GM12878 (cell line): ENCODE measurements around the gene PARD6A. TPM values are rescaled to one million over a fixed set of nuclear protein-coding genes. Genes with fewer than 3 reads are reported as not detected.

Experiments
- ATAC-seq: fragments of 200-7000 bp; cut with Tn5 transposase; 3 replicates; pipeline ENCODE4 v1.9.1; 2020; ENCODE audit warnings: mild to moderate bottlenecking, moderate library complexity
- BruUV-seq: library from RNA; stranded (reverse); fragments of 400-500 nt; replicated peaks from 2 replicates; lab custom pipeline; 2021; lab: Mats Ljungman, UMichigan
- CTCF ChIA-PET: fragments of 300-600 bp; sonication (Branson Sonifier 250); formaldehyde crosslinking; extraction: SDS; loops from one replicate; lab custom pipeline; 2021; ENCODE audit warnings: inconsistent platforms; lab: Yijun Ruan, JAX
- POLR2A ChIA-PET: fragments of 350-600 bp; formaldehyde crosslinking; extraction: SDS; loops from one replicate; lab custom pipeline; 2021; ENCODE audit warnings: inconsistent platforms; lab: Charles Lee
- RAD21 ChIA-PET: fragments of 300-600 bp; sonication (Branson Sonifier 250); formaldehyde crosslinking; loops from one replicate; lab custom pipeline; 2023; ENCODE audit warnings: antibody characterized with exemption; ENCODE audit not compliant: unreplicated experiment; lab: Charles Lee
- SMC1A ChIA-PET: fragments of 300-600 bp; sonication (Branson Sonifier 250); formaldehyde crosslinking; loops from one replicate; lab custom pipeline; 2023; ENCODE audit not compliant: unreplicated experiment, uncharacterized antibody; lab: Charles Lee
- DNase-seq: peaks from one replicate; pipeline ENCODE4 v3.0.0-alpha.2; 2011; ENCODE audit warnings: low read depth, low spot score
- FAIRE-seq: peaks from 3 replicates; lab custom pipeline; 2011; peaks lifted over from hg19 to GRCh38; lab: Jason Lieb, UNC
- H2AFZ ChIP-seq: 2 replicates; pipeline ENCODE4 v1.6.0; 2011; ENCODE audit warnings: low read depth, low read length, control low read depth; ENCODE audit not compliant: control insufficient read depth
- H3K27ac ChIP-seq: 2 replicates; pipeline ENCODE4 v1.5.1; 2011; ENCODE audit warnings: control low read depth; ENCODE audit not compliant: control insufficient read depth, insufficient read depth
- H3K27me3 ChIP-seq, 2 experiments: replicated peaks in 1 of 2; 2 replicates each; pipeline versions ENCODE4 v1.6.0 to v1.6.1; 2011; ENCODE audit warnings: low read length in 1 of 2; ENCODE audit not compliant: control insufficient read depth in 2 of 2, insufficient read depth in 2 of 2
- H3K36me3 ChIP-seq, 2 experiments: 2 replicates each; pipeline ENCODE4 v1.5.1; 2011; ENCODE audit warnings: low read length in 1 of 2; ENCODE audit not compliant: control insufficient read depth in 2 of 2, insufficient read depth in 2 of 2
- H3K4me1 ChIP-seq: 2 replicates; pipeline ENCODE4 v1.6.1; 2011; ENCODE audit warnings: mild to moderate bottlenecking, low read length, moderate library complexity, mixed read lengths; ENCODE audit not compliant: control insufficient read depth, insufficient read depth
- H3K4me2 ChIP-seq: 2 replicates; pipeline ENCODE4 v1.6.0; 2011; ENCODE audit warnings: control low read depth; ENCODE audit not compliant: control insufficient read depth, insufficient read depth
- H3K4me3 ChIP-seq: fragments of 200-600 bp; sonication (generic); 2 replicates; pipeline ENCODE4 v1.5.1; 2016
- H3K79me2 ChIP-seq: 2 replicates; pipeline ENCODE4 v1.6.0; 2011; ENCODE audit warnings: low read length; ENCODE audit not compliant: control insufficient read depth, insufficient read depth
- H3K9ac ChIP-seq: 2 replicates; pipeline ENCODE4 v1.8.0; 2011; ENCODE audit warnings: low read length, control low read depth, mixed read lengths; ENCODE audit not compliant: control insufficient read depth, insufficient read depth
- H3K9me3 ChIP-seq: replicated peaks from 3 replicates; pipeline ENCODE4 v1.5.1; 2011; ENCODE audit warnings: mild to moderate bottlenecking, low read length; ENCODE audit not compliant: control insufficient read depth, insufficient read depth
- H4K20me1 ChIP-seq: 2 replicates; pipeline ENCODE4 v1.6.0; 2011; ENCODE audit not compliant: control insufficient read depth, insufficient read depth
- FOXK2 ChIP-seq: fragments of 450-650 bp; IDR thresholded peaks from 2 replicates; pipeline ENCODE4 v1.6.1; 2017; ENCODE audit warnings: mild to moderate bottlenecking, moderate library complexity
- SIN3A ChIP-seq: IDR thresholded peaks from 2 replicates; pipeline ENCODE4 v1.6.1; 2012; ENCODE audit warnings: low read depth, low read length, improper control_type of control experiment
- WGBS: methylation state at CpG from one replicate; pipeline ENCODE4 v1.1.6; 2016; ENCODE audit warnings: low lambda C conversion rate; ENCODE audit not compliant: insufficient replicate concordance, insufficient coverage; ENCODE audit errors: missing lambda C conversion rate; 5-methylcytosine and 5-hydroxymethylcytosine counted together
- in situ Hi-C: fragments of 300-500 bp; cut with MboI; formaldehyde crosslinking; loops from 9 replicates; pipeline ENCODE4 v1.14.3; 2018; ENCODE audit warnings: mixed read lengths
- intact Hi-C: fragments of 100-400 bp; cut with micrococcal nuclease; formaldehyde crosslinking; loops from one replicate; pipeline ENCODE4 v1.14.2; 2022; ENCODE audit not compliant: unreplicated experiment
- polyA plus RNA-seq, 11 experiments: library from polyadenylated mRNA; depleted of rRNA in 4 of 11; unstranded in 6 of 11; stranded (reverse) in 5 of 11; fragments of >200 nt; fragmentation: Nextera tagmentation in 4 of 11; fragmentation: Illumina TruSeq in 1 of 11; extraction: Ambion mirVana in 4 of 11; extraction: Trizol in 1 of 11; gene quantifications; 1 replicate in 1 of 11; 2 replicates in 10 of 11; pipeline versions ENCODE4 v1.2.1 to v1.2.3, GENCODE V29; 2011 to 2016; ENCODE audit warnings: inconsistent platforms in 2 of 11, missing spikeins in 2 of 11, low read depth in 1 of 11
- total RNA-seq, 4 experiments: library from RNA; depleted of rRNA in 3 of 4; stranded (reverse); fragments of >200 nt in 3 of 4; fragmentation: Illumina TruSeq in 1 of 4; extraction: Trizol in 1 of 4; gene quantifications; 2 replicates each; pipeline versions ENCODE4 v1.2.1 to v1.2.3, GENCODE V29; 2013 to 2021
- TF ChIP-seq, protein P1 (sequence below): IDR thresholded peaks from 2 replicates; pipeline ENCODE4 v1.6.1; 2012; ENCODE audit warnings: mild to moderate bottlenecking, low read depth, low read length

The PARD6A gene
- total and polyA plus RNA-seq, 10 of the 15 experiments (the other 5 are each of a cell fraction or from before 2014, with no cell fraction given) = 0.42 to 10.1 (median 4.4) TPM

DNA sequence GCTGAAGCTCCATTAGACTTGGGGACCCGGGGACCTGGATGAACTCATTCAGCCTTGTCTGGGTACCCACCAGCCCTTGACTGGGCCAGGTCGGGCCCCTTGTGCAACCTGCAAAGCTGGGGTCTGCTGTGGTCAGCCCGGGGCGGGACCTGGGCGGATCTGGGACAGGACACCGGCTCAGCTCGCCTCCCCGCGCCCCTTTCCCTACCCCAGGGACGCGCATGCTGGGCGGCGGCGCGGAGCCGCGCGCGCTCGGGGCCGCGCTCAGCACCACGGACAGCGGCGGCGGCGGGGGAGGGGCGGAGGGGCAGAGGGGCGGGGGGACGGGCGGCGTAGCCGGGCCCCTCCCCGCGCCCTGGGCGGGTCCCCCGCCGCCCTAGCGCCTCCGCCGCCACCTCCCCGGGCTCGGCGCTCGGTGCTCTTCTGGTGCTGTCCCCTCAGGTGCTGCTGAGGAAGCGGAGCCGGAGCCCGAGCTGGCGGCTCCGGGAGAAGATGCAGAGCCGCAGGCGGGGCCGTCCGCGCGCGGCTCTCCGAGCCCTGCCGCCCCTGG, 8.1 kb upstream of the PARD6A start:
- intact Hi-C loops = no loop called here
- BruUV-seq = no TSS peak
- Histone ChIP-seq H3K9me3 (no peaks in the 10 kb centered on the region), H3K27me3 (no peaks in the 10 kb centered on the region), H3K27ac (no peak overlapping the region), H3K36me3 (peaks cover 7 to 9% of the 10 kb centered on the region in 2 experiments), H3K4me3 (no peak overlapping the region), H4K20me1 (no peaks in the 10 kb centered on the region), H3K4me1 (no peaks in the 10 kb centered on the region), H3K9ac (no peak overlapping the region), H3K4me2 (no peak overlapping the region), H3K79me2 (no peaks in the 10 kb centered on the region), H2AFZ (no peak overlapping the region)
- TF ChIP-seq FOXK2 = no peak
- TF ChIP-seq SIN3A = no peak
- TF ChIP-seq, protein P1, sequence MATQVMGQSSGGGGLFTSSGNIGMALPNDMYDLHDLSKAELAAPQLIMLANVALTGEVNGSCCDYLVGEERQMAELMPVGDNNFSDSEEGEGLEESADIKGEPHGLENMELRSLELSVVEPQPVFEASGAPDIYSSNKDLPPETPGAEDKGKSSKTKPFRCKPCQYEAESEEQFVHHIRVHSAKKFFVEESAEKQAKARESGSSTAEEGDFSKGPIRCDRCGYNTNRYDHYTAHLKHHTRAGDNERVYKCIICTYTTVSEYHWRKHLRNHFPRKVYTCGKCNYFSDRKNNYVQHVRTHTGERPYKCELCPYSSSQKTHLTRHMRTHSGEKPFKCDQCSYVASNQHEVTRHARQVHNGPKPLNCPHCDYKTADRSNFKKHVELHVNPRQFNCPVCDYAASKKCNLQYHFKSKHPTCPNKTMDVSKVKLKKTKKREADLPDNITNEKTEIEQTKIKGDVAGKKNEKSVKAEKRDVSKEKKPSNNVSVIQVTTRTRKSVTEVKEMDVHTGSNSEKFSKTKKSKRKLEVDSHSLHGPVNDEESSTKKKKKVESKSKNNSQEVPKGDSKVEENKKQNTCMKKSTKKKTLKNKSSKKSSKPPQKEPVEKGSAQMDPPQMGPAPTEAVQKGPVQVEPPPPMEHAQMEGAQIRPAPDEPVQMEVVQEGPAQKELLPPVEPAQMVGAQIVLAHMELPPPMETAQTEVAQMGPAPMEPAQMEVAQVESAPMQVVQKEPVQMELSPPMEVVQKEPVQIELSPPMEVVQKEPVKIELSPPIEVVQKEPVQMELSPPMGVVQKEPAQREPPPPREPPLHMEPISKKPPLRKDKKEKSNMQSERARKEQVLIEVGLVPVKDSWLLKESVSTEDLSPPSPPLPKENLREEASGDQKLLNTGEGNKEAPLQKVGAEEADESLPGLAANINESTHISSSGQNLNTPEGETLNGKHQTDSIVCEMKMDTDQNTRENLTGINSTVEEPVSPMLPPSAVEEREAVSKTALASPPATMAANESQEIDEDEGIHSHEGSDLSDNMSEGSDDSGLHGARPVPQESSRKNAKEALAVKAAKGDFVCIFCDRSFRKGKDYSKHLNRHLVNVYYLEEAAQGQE = peak; percentile 63; the same call in 1 of the 2 replicates
- ChIA-PET RAD21 (no interaction called here), SMC1A (no interaction called here), POLR2A (interaction anchor here (1.0 kb wide), 1 partner anchor 15 kb away, joined by 3 read pairs; no protein-coding TSS in a partner anchor), CTCF (interaction anchor here (1.1 kb wide), 1 partner anchor 131 kb away, joined by 4 read pairs; no protein-coding TSS in a partner anchor)
- in situ Hi-C loops = no loop called here
- ATAC-seq = no peak
- FAIRE-seq = no peak
- 98% methylated on average over 8 of the region's 59 CpGs for WGBS
- DNase-seq = no peak
